Gastrocnemius medialis (tissue), 4 donors: ENCODE data around the gene RNASET2.

Experiments used
- POLR2A ChIP-seq, 2 donors: fragments of 450-650 bp; IDR thresholded peaks; one replicate each; pipeline ENCODE4 v1.6.1; 2017; ENCODE audit warnings: antibody characterized with exemption in 2 of 2, mild to moderate bottlenecking in 2 of 2, moderate library complexity in 2 of 2
- TF ChIP-seq, protein P1 (sequence below), 5 experiments: fragments of 450-650 bp in 3 of 5; fragments of 200-600 bp in 2 of 5; sonication (generic) in 2 of 5; IDR thresholded peaks in 4 of 5; conservative IDR thresholded peaks in 1 of 5; 1 replicate in 4 of 5; 2 replicates in 1 of 5; pipeline ENCODE4 v1.5.1; 2016 to 2019; ENCODE audit warnings: antibody characterized with exemption in 5 of 5, mild to moderate bottlenecking in 3 of 5, moderate library complexity in 3 of 5

DNA sequence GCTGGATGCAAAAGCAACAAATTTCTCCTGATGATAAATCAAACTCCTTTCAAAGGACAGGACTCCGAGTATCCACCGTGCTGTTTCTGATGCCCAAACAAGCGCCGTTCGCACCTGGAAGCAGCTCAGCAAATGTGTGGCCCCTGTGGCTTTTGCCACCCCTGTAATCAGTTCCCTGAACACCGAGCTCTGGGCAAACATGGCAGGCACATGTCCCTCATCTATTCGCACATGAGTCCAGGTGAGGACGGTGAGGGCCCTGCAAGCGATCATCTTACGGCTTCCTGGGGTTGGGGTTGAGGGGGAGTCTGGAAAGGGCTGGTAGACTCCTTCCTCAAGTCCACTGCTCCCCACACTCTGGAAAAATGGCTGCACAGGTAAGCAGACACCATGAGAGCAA lies 23.7 kb downstream of the RNASET2 start:
- TF ChIP-seq, protein P1, sequence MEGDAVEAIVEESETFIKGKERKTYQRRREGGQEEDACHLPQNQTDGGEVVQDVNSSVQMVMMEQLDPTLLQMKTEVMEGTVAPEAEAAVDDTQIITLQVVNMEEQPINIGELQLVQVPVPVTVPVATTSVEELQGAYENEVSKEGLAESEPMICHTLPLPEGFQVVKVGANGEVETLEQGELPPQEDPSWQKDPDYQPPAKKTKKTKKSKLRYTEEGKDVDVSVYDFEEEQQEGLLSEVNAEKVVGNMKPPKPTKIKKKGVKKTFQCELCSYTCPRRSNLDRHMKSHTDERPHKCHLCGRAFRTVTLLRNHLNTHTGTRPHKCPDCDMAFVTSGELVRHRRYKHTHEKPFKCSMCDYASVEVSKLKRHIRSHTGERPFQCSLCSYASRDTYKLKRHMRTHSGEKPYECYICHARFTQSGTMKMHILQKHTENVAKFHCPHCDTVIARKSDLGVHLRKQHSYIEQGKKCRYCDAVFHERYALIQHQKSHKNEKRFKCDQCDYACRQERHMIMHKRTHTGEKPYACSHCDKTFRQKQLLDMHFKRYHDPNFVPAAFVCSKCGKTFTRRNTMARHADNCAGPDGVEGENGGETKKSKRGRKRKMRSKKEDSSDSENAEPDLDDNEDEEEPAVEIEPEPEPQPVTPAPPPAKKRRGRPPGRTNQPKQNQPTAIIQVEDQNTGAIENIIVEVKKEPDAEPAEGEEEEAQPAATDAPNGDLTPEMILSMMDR (IDR thresholded peaks at IDR 0.05 in 4 of 5, conservative IDR thresholded peaks at IDR 0.05 in 1 of 5): no peak
- no peak for TF ChIP-seq POLR2A (IDR thresholded peaks at IDR 0.05)
